ENCODE measurements around the gene STK39.

STK39 gene

DNA sequence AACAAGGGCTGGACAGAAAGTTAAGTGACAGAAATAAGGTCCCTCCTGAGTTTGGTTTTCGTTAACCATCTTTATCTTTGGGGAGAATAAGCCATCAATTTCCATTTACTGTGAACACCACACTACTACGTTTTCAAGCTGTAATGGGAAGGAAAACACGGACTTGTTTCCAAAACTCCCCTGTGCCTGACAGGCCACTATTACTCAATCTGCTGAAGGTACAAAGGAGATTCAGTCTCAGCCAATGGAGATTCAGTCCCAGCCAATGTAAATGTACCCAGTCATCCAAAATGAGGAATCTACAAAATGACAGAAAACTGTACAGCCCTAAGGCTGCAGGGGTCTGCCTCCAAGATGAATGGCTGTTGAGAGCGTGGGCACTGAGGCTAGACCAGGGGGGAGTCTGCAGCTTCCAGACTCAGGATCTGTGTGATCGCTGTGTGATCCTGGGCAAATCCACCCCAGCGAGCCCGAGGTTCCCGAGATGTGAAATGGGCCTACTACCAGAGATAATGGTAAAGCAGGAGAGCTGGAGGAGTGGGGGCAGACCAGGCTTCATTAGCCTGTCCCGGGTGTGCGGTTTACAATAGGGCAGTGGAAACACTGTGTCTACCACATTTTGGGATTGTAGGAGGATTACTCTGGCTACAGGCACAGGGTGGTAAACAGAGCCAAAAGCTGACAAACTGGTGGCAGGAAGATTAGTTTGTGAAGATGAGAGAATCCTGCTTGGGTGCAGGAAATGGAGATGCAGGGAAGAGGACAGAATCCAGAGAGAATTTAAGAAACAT is 284.8 kb downstream of the STK39 start:
- TF ChIP-seq, protein P1, sequence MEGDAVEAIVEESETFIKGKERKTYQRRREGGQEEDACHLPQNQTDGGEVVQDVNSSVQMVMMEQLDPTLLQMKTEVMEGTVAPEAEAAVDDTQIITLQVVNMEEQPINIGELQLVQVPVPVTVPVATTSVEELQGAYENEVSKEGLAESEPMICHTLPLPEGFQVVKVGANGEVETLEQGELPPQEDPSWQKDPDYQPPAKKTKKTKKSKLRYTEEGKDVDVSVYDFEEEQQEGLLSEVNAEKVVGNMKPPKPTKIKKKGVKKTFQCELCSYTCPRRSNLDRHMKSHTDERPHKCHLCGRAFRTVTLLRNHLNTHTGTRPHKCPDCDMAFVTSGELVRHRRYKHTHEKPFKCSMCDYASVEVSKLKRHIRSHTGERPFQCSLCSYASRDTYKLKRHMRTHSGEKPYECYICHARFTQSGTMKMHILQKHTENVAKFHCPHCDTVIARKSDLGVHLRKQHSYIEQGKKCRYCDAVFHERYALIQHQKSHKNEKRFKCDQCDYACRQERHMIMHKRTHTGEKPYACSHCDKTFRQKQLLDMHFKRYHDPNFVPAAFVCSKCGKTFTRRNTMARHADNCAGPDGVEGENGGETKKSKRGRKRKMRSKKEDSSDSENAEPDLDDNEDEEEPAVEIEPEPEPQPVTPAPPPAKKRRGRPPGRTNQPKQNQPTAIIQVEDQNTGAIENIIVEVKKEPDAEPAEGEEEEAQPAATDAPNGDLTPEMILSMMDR (IDR thresholded peaks at IDR 0.05; ENCODE audit: borderline replicate concordance, insufficient read depth, low read depth, low read length): no peak
- H3K4me3 ChIP-seq (ENCODE audit: low read depth, low read length): no peak overlapping the region

DNA sequence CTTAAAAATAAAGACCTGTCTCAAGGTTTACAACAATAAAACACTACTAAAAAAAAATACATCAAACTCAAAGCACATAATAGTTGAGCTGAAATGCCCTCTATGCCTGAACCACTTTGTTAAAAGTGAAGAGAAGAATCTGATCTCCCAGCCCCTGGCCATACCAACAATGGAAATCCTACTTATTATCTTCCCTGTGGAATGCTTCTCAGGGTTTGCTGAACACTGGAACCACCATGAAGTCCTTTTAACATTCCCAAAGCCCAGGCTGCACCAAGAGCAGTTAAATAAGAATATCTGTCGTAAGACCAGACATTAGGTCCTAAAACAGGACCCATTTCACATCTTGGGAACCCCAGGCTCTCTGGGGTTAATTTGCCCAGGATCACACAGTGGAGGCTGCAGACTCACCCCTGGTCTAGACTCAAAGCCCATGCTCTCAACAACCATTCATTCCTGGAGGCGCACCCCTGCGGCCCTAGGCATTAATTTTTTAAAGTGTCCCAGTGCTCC is 285.8 kb downstream of the STK39 start:
- TF ChIP-seq, protein P1 (IDR thresholded peaks at IDR 0.05; ENCODE audit: borderline replicate concordance, insufficient read depth, low read depth, low read length): no peak
- H3K4me3 ChIP-seq (ENCODE audit: low read depth, low read length): no peak overlapping the region

DNA sequence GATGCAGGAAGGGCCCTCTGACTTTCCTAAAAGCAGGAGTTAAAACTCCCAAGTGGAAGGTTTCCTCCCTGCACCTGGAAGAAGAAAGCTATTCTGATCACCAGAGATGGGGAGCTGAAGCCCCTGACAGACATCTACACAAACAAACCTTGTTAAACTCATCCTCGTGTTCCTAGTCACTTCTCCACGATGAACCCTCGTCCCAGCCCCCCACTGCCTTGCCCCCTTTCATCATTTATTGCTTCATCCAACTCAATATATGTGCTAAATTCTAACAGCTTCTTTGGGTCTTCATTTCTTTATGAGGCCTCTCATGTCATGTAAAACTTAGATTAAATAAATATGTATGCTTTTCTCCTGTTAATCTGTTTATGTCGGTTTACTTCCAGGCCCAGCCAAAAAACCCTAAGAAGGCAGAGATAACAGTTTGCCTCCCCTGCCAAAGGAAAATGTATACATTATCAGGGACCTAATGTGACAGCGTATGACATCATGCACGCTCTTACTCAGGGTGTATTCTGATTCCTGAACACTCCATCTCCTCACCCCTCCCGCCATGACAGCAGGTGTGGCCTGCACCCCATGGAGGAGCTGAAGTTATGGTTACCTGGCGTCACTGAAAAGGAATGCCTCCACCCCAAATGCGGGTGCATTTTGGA is 287.2 kb downstream of the STK39 start:
- H3K4me3 ChIP-seq (ENCODE audit: low read depth, low read length): no peak overlapping the region
- TF ChIP-seq, protein P1 (IDR thresholded peaks at IDR 0.05; ENCODE audit: borderline replicate concordance, insufficient read depth, low read depth, low read length): no peak

DNA sequence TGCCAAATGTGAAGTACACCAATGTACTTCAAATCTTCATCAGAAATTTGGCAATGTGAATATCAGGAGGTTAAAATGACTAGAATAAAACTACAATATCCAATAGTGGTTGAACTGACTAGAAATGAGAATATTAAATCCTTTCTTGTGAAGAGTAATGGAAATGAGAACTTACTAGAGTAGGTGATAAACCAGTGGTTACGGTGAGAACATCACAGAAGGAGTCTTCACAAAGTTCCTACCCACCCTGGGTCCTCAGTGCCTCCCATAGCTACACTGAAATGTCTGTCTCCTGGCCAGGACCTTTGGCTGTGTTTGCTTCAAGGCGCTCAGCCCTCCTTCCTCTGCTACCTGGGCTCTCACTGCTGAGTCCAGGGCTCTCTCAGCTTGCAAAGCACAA is 289.7 kb downstream of the STK39 start:
- TF ChIP-seq, protein P1 (IDR thresholded peaks at IDR 0.05; ENCODE audit: borderline replicate concordance, insufficient read depth, low read depth, low read length): no peak
- no peak overlapping the region for H3K4me3 ChIP-seq (ENCODE audit: low read depth, low read length)

DNA sequence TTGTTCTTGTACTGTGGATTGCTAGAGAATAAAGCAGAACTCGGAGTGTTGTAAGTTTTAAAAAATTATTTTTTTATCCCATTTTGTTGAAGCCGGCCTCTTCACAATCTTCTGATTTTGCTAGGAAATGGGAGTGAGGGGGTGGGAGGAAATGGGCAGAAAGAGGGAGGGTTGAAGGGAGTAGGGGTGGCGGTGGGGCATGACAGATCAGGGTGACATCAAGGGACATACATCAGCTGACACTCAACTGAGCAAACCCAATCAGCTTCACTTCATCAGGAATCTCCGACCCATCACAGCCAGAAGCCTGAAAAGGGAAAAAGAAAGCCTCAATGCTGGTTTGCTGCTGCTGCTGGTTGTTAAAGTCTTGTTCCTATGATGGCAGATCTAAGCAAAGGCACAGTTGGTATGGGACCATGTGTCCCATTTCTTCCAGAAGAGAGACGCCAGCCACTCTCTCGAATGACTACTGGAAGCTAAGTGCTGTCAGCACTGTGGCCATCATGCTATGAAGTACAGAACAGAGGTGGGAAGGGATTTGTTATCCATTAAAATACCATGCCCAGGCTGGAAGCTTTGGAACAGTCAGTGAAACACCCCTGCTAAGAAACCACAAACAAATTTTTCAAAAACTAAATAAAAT is 292.0 kb downstream of the STK39 start:
- TF ChIP-seq, protein P1 (IDR thresholded peaks at IDR 0.05; ENCODE audit: borderline replicate concordance, insufficient read depth, low read depth, low read length): no peak
- no peak overlapping the region for H3K4me3 ChIP-seq (ENCODE audit: low read depth, low read length)

DNA sequence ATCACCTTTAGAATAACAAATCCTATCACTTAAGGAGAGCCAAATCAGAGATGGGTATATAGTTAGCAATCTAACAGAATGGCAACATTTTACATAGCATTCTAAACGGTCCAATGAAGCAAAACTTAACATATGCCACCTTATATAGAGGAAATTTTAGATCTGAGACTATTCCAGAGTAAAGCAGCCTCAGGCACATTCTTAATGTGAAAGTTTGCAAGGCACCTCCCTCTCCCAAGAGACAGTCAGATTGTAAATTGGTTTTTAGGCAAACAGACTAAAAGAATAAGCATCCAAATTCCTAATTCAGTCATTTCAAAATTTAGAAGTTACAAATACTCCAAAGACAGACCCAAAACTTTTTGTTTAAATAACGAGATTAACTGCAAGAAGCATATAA is 292.9 kb downstream of the STK39 start:
- H3K4me3 ChIP-seq (ENCODE audit: low read depth, low read length): no peak overlapping the region
- TF ChIP-seq, protein P1 (IDR thresholded peaks at IDR 0.05; ENCODE audit: borderline replicate concordance, insufficient read depth, low read depth, low read length): no peak
